GM12801 (cell line): ENCODE data around the gene CNOT3.

ENCODE experiments used
- TF ChIP-seq, protein P1 (sequence below): IDR thresholded peaks from one replicate; pipeline ENCODE4 v1.5.1; 2011; ENCODE audit warnings: control low read depth; ENCODE audit not compliant: insufficient read length; ENCODE audit errors: extremely low read depth

CNOT3 gene

DNA sequence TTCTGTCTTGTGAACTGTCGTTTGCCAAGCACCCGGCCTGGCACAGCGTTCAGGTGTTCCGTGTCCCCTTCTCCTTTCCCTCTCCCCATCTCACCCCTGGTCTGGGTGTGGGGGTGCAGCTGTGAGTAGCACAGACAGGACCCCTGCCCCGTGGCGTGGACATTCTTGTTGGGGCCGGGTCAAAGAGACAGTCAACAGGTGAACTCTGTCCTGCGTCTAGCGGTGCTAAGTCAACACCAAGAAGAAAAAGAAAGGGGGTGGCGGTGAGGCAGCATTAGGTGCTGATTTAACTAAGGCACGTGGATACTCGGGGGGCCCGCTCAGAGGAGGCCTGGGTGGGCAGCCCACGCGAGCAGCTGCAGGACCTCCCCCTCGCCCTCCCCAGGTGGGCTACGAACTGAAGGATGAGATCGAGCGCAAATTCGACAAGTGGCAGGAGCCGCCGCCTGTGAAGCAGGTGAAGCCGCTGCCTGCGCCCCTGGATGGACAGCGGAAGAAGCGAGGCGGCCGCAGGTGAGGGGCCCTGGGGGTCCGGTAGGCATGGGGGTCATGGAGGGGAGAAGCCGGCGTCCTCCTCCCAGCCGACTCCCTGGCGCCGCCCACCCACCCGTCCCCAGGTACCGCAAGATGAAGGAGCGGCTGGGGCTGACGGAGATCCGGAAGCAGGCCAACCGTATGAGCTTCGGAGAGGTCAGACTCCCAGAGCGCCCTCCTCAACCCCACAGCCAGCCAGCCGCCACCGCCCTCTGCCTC, 9.7 kb upstream of the CNOT3 start:
- TF ChIP-seq, protein P1, sequence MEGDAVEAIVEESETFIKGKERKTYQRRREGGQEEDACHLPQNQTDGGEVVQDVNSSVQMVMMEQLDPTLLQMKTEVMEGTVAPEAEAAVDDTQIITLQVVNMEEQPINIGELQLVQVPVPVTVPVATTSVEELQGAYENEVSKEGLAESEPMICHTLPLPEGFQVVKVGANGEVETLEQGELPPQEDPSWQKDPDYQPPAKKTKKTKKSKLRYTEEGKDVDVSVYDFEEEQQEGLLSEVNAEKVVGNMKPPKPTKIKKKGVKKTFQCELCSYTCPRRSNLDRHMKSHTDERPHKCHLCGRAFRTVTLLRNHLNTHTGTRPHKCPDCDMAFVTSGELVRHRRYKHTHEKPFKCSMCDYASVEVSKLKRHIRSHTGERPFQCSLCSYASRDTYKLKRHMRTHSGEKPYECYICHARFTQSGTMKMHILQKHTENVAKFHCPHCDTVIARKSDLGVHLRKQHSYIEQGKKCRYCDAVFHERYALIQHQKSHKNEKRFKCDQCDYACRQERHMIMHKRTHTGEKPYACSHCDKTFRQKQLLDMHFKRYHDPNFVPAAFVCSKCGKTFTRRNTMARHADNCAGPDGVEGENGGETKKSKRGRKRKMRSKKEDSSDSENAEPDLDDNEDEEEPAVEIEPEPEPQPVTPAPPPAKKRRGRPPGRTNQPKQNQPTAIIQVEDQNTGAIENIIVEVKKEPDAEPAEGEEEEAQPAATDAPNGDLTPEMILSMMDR, result no peak

DNA sequence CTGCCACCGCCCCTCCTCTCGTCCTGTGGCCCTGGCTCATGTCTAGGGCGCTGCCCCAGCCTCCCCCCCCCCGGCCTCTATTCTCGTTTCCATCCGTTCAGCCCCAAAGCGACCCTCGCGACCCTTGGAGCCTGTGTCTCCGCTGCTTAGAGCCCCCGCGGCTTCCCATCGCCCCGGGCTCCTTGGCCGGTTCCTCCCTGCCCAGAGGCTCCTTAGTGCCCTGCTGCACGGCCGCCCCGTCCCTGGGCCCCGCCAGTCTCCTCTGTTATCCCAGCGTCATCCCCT, 9.2 kb upstream of the CNOT3 start:
- TF ChIP-seq, protein P1, result no peak

DNA sequence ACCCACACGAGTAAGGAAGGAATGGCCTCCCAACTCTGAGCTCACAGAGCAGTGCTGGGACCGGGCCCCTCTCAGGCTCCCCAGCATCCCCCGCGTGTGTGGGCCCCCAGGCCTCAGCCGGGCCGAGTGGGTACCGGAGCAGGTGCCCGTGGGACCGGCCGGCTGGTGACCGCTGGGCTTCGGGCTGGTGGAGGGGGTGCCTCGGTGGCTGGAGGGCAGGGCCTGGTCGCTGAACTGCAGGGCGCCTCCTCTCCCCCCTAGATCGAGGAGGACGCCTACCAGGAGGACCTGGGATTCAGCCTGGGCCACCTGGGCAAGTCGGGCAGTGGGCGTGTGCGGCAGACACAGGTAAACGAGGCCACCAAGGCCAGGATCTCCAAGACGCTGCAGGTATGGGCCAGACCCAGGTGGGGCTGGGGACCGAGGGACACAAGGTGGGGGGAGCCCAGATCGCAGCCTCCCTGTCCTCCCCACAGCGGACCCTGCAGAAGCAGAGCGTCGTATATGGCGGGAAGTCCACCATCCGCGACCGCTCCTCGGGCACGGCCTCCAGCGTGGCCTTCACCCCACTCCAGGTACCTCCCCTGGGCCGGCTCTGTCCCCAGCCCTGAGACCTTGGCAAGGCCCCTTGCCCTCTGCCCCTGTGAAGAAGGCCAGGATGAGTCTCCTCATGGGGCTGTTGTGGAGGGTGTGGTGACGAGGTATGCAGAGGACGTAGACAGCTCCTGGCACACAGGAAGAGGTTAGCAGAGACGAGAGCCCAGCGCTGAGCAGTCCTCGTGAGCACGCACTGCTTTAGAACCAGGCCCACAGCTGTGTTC, 8.6 kb upstream of the CNOT3 start:
- TF ChIP-seq, protein P1, result no peak

DNA sequence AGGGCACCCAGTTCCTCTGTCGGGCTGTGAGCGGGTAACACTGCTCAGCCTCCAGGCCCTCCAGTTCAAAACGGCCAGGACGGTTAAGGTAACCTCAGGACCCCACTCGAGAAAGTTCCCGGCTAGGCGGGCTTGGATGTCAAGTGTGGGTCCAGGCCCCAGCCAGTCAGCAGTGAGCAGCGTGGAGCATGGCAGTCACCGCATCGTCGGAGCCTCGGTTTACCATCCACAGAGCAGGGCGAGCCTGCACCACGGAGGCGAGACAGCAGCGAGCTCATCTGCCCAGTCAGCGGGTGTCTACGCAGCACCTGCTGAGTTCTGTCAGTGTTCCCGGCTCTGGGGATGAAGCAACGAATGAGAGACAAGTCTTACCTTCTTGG, 8.0 kb upstream of the CNOT3 start:
- TF ChIP-seq, protein P1, result no peak

DNA sequence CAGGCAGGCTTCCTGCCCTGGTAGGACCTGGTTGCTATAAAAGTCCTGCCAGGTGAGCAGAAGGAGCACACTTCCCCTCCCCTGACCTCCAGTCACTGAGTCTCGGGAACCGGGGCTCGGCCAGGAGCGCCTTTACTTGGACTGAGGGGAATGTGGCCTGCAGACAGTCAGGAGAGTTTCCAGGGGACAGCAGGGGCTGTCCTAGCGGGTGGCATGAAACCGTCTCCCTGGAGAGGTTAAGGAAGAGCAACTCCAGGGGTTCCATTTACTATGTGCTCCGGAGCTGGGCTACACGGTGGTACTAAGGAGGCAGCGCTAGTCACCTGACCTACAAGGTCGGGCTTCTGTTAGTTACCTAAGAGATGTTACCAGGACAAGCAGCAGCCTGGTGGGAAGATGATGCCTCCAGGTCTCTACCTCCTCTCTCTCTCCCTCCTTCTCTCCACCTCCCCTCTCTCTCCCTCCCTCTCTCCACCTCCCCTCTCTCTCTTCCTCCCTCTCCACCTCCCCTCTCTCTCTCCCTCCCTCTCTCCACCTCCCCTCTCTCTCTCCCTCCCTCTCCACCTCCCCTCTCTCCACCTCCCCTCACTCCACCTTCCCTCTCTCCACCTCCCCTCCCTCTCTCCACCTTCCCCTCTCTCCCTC, 4.1 kb upstream of the CNOT3 start:
- TF ChIP-seq, protein P1, result no peak

DNA sequence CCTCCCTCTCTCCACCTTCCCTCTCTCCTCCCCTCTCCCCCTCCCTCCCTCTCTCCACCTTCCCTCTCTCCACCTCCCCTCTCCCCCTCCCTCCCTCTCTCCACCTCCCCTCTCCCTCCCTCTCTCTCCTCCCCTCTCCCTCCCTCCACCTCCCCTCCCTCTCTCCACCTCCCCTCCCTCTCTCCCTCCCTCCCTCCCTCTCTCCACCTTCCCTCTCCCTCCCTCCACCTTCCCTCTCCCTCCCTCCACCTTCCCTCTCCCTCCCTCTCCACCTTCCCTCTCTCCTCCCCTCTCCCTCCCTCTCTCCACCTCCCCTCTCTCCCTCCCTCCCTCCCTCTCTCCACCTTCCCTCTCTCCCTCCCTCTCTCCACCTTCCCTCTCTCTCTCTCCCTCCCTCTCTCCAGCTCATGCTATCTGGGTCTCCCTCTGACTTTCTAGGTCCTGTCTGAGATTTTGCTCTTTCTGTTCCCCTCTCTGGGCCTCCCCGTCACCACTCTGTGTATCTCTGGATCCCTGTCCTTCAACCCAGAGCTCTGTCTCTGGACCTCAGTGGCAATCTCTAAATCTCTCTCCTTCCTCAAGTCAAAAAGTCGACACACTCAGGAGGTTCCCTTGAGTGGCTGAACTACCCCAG, 3.5 kb upstream of the CNOT3 start:
- TF ChIP-seq, protein P1, result no peak

DNA sequence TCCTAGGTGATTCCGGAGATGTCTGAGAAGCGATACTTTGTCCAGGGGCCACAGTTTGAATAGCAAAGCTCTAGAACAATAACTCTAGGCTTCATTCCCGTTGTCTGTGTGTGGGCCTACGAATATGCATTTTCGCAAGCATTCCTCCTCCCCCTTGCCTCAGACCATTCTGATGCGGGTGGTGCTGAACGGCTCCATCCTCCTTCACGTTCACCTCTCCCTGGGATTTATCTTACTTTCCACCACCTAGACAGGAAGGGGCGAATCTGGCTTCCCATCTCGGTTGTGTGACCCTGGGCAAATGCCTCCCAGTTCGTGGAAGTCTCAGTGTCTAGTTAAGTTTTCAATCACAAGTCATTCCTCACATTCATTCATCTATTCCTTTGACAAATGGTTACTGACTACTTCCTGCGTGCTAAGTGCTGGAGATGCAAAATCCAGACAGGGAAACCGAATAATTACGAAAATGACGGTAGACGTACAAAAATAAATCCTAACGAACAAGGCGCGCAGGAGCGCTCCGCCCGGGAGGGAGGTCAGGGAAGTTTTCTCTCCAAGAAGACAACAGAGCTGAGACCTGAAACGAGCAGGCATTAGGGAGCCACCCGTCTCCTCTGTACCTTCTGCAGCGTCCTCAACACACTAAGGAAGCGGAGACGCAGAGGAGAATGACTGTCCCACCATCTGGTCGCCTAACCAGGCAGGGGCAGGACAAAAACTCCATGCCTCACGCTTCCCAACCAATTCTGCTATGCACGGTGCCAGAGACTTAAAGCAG, 1.3 kb upstream of the CNOT3 start:
- TF ChIP-seq, protein P1, result no peak
